Stimulated activated CD8-positive, alpha-beta memory T cell treated with anti-CD3 and anti-CD28 coated beads, Interleukin-4, amount 100 ng/mL, for 48 hours (primary cell): Measurements from ENCODE around the gene ERCC1.

Experiments
- DNase-seq: peaks from one replicate; pipeline ENCODE4 v3.0.0-alpha.2; 2020

Gene ERCC1

GRCh38 chr19:45404557-45405434, 18.9 kb downstream of the ERCC1 start, which contains the start of gene PPP1R13L:
PPP1R13L (minus strand) TSS chr19:45405069; CDS start chr19:45398318, 6,751 bp downstream.
- DNase-seq = peak; percentile 77

DNA sequence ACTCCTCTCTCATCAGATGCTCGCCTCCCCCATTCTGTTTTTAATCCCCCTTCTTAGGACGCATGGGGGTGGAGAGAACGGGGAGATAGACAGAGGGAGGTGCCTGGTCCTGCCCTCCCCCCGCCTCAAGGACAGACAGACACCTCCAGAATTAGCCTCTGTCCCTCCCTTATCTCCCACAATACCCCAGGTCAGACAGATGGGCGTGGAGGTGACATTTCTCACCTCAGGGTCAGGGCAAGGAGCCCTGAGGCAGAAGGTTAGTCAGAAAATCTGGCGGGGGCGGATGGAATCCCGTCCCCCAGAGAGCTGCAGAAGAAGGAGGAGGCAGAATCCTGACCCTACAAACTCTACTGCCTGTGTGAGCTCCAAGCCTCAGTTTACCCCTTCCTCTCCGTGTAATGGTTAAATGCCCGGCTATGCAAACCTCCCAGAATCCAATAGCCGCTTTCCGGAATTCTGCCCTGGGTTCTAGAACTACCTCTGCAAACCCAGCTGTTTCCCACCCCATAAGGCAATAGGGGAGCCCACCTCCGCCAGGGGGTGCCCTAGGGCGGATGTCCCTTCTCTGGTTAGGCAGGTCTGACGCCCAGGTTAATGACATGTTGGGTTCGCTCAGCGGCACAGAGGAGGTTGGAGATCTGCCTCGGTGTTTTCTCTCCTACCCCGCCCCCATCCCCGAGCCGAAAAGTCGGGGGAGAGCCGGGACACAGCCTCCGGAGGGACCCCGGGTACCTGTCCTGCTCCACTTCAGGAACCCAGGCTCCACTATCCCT, 19.7 kb downstream of the ERCC1 start:
- peak; percentile 88 for DNase-seq

DNA sequence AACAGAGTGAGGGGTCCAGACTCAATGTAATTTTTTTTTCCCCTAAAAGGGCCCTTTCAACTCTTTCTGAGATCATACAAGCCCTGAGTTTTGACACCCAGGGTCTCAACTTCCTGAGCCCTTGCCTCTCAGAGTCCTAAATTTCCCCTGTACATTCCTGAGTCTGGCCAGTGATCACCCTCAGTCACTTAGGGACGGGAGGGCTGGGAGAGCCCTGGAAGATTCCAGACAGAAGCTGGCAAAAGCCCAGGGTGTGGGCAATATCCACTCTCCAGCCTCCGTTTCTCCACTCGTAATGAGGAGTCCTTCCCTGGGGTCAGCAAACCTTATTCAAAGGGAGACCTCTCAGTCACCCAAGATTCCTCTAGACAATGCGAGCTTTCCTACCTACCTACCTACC, 20.4 kb downstream of the ERCC1 start:
- no peak for DNase-seq

GRCh38 chr19:45402298-45403061, 21.2 kb downstream of the ERCC1 start:
- DNase-seq = peak; percentile 58

DNA sequence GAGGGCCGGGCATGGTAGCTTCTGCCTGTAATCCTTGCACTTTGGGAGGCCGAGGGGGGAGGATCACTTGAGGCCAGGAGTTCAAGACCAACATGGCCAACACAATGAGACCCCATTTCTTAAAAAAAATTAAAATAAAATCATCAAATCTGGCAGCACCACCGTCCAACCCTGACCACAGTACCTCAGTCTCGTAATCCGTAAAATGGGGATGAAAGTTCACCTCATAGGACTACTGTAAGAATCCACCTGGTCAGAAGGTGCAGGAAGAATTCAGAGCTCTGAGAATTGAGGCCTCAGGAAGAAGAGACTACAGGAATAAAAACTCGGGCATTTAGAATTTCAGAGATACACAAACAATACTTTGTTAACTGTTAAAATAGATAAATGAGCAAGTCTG, 21.9 kb downstream of the ERCC1 start:
- DNase-seq = no peak

DNA sequence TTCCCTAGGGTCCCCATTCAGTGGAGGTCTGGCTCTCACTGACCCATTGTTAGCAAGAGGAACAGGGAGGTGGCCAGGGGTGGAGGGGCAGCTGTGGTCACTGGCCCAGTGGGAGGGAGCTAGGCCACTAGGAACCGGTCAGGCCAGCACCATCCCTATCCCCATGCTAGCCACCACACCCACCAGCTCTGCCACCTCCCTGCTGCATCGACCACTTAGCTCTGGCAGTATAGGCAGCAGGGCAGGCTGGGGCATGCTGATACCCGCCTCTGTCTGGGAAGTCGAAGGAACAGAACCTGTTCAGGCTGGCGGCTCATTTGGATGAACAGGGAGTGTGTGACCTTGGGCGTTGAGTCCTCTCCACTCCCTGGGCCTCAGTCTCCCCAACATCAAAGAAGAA, 23.5 kb downstream of the ERCC1 start:
- no peak for DNase-seq

DNA sequence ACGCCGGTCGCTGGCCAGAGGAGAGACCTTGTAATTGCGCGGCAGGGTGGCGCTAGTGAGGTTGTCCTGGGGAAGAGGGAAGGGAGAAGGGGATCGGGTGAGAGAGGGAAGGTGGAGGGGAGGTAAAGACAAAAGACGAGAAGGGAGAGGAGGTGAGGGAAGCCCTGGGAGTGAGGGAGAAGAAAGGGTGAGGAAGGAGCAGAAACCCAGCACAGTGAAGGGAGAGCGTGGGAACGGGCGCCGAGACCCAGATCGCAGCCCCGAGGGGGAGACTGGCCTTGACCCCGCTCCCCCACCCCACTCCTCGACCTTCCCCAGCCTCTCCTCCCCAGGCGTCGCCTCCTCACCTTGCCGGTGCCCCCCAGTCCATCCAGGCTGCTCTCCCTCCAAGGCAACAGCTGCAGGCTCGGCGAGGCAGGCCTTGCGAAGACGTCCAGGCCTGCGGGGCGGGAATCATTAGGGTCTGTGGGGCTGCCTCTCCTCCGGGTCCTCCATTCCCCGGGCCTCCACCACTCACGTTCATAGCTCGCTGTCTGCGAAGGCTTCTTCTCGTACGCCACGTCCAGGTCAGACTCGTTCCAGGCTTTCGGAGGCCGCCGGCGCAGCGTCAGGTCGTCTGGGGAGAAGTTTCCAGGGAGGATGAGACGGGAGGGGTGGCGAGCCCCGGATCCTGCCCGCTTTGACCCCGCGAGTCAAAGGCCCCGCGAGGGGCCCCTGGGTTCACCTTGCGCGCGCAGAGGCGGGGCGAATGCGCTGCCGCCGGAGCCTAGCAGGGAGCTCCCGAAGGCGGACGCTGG, 27.7 kb downstream of the ERCC1 start:
- DNase-seq = no peak

DNA sequence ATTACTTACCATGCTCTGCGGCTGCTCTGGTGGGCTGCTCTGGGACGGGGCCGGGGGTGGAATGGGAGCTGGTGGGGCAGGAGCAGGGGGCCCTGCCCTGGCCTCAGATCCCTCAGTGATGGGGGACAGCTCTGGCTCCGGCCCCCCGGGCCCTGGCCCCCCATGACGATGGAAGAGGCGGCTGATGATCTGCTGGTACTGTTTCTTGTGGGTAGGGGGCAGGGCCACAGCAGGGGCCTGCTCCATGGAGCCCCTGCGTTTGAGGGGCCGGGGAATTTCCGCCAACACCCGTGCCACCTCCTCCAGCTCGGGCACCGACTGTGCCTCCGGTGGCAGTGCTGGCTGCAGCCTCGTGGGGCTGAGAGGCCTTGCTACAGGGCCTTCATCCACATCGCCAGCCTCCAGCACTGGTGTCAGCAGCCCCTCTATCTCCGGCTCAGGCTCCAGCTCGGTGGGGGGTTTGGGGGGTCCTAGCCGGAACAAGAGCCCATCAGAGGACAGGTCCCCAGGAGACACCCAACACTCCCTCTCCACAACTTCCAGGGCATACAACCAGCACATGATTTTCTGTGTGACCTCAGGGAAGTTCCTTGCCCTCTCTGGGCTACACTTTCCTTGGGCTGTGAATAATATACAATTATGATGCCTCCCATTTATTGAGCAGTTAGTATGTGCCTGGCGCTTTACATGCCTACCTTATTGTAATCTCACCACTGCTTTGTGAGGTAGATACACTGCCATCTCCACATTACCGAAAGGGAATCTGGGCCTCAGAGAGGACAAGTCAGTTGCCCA, 31.6 kb downstream of the ERCC1 start:
- DNase-seq = no peak

- no peak for DNase-seq
Observed at GRCh38 chr19:45391346-45391745, 32.4 kb downstream of the ERCC1 start.

DNA sequence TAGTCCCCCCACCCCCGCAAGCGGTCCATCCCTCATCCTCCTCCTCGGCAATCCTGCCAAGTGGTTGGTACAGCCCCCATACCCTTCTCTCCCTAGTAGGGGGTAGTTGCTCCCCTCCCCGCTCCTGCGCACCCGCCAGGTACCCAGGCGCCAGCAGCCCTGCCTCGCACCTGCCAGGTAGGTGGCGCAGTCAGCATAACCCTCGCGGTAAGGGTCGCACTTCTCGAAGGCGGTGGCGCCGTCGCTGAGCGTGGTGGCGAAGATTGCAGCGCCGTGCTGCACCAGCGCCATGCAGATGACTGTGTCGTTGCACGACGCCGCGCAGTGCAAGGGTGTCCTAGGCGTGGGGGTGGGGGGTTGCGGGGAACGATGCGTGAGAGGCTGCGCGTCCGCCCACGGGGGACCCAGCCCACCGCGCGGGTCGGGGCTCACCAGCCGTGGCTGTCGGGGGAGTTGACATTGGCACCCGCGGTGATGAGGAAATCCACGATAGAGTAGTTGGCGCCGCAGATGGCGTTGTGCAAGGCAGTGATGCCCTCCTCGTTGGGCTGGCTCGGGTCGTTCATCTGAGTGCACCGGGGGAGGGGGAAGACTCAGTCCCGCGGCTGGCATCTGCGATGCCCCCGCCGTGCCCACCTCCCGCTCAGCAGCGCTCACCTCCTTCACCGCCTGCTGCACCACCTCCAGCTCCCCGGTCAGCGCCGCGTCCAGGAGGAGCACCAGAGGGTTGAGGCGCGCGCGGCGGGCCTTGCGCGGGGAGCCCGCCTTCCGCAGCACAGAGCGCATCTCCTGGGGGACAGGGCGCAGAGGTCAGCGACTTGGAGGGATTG, 38.1 kb downstream of the ERCC1 start:
- no peak for DNase-seq

DNA sequence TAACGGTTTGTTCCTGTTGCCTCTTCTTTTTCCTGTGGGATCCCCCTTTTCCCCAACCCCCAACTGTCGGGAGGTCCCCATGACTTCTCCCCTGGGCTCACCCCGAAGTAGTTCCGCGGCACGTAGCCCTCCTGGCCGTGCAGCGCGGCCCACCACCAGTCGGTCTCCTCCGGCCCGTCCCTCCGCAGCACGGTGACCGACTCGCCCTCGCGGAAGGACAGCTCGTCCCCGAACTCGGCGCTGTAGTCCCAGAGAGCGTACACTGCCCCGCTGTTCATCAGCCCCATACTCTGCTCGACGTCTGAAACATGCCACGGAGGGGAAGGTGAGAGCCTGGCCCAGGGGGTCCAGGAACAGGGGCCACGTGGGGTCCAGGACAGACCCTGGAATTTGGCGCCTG, 41.3 kb downstream of the ERCC1 start:
- DNase-seq = no peak

- DNase-seq = no peak
Observed at GRCh38 chr19:45380107-45380506, 43.6 kb downstream of the ERCC1 start.

GRCh38 chr19:45376045-45376724, 47.5 kb downstream of the ERCC1 start:
- no peak for DNase-seq

GRCh38 chr19:45370410-45371204, 53.1 kb downstream of the ERCC1 start, which contains the start of gene ERCC2:
ERCC2 (minus strand) TSS chr19:45370573; CDS start chr19:45370540, 33 bp downstream.
- DNase-seq = peak; percentile 100

- no peak for DNase-seq
Observed at GRCh38 chr19:45368737-45369340, 54.9 kb downstream of the ERCC1 start.

- no peak for DNase-seq
Observed at GRCh38 chr19:45368127-45368526, 55.6 kb downstream of the ERCC1 start.

- DNase-seq = no peak
Observed at GRCh38 chr19:45364696-45365095, 59.0 kb downstream of the ERCC1 start.

DNA sequence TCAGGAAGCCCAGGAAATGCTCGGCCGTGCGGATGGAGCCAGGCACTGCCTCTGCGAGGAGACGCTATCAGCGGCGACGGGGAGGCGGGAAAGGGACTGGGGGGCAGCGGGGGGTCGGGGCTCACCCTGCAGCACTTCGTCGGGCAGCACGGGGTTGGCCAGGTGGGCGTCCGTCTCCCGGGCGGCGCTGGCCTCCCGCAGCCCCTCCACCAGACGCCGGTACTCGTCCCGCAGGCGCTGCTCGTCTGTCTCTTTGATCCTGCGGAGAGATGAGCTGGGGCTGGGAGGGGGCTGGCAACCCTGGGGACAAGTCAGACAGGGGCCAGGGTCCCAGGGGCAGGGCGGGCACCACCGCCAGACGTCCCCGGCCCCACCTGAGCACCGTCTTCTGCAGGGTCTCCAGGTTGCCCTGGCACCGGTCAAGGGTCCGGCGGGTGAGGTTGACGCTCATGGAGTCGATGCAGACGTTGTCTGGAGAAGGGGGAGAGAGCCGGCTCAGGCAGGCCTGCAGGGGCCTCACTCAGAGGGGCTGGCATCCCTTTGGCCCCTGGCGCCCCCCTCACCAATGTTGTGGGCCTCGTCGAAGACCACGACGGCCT, 59.8 kb downstream of the ERCC1 start:
- no peak for DNase-seq
